OCI-LY7 (cell line): ENCODE data around the gene OR6A2.

ENCODE experiments used
- EZH2phosphoT487 ChIP-seq: fragments of 200-600 bp; sonication (generic); IDR thresholded peaks from 2 replicates; pipeline ENCODE4 v1.6.1; 2018; ENCODE audit warnings: low read depth, borderline replicate concordance, mild to moderate bottlenecking, mixed run types, antibody characterized with exemption, low read length, moderate library complexity, mixed read lengths
- TF ChIP-seq, protein P1 (sequence below): fragments of 200-600 bp; sonication (generic); conservative IDR thresholded peaks from 2 replicates; pipeline ENCODE4 v1.5.1; 2014; ENCODE audit warnings: mild to moderate bottlenecking, antibody characterized with exemption, low read length, moderate library complexity, mixed read lengths

DNA sequence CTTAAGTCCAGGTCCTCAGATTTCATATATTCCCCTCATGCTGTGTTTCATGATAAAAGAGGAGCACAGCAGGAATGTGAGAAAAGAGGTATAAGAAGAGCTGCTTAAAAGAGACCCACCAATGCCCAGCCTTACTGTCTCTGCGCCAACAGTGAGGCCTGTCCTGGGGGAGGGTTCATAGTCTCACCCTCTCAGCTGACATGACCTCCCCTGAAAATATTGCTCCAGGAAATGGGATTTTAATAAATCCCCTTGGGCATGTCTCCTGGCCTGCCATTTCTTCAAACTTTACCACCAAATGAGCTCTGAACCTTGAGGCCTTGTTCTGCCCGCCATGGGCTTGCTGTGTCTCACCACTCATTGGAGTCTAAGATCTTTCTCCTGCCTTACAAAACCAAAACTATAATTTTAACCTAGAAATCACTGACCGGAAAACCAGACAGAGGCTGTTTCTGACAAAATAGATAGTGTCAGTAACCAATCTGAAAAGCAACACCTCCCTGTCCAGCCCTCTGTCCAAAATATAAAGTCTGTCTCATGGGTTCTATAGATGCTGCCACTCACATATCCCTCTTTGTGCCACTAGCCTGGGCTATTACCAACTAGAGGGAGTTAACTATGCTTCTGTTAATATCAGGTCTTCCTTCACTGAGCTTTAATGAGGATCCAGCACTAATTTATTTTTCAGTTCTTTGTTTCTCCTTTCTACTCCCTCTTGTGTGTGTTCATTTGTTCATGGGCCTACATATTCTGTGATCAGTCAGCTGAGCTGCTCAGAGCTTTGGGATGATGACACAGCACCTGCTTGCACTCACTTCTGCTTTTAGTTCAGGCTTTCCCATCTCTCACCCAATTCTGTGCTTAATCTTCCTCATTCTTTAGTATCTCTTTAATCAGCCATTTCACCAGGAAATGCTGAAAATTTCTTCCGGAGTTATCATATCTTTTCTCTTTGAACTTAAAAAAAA is 27.3 kb downstream of the OR6A2 start, which contains the start of gene OR2AG2:
- TF ChIP-seq, protein P1, sequence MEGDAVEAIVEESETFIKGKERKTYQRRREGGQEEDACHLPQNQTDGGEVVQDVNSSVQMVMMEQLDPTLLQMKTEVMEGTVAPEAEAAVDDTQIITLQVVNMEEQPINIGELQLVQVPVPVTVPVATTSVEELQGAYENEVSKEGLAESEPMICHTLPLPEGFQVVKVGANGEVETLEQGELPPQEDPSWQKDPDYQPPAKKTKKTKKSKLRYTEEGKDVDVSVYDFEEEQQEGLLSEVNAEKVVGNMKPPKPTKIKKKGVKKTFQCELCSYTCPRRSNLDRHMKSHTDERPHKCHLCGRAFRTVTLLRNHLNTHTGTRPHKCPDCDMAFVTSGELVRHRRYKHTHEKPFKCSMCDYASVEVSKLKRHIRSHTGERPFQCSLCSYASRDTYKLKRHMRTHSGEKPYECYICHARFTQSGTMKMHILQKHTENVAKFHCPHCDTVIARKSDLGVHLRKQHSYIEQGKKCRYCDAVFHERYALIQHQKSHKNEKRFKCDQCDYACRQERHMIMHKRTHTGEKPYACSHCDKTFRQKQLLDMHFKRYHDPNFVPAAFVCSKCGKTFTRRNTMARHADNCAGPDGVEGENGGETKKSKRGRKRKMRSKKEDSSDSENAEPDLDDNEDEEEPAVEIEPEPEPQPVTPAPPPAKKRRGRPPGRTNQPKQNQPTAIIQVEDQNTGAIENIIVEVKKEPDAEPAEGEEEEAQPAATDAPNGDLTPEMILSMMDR, result no peak
- TF ChIP-seq EZH2phosphoT487, result no peak
